A673 (cell line): Measurements from ENCODE around the gene NSD1. TPM values are rescaled to one million over a fixed set of nuclear protein-coding genes. Genes with fewer than 3 reads are reported as not detected.

ENCODE experiments used
- BruUV-seq: library from RNA; stranded (reverse); fragments of 400-500 nt; replicated peaks from 2 replicates; lab custom pipeline; 2021; lab: Mats Ljungman, UMichigan
- CTCF ChIA-PET: fragments of 300-600 bp; sonication (Branson Sonifier 250); formaldehyde crosslinking; loops from one replicate; lab custom pipeline; 2022; ENCODE audit warnings: antibody characterized with exemption; lab: Charles Lee
- POLR2A ChIA-PET: fragments of 300-600 bp; sonication (Branson Sonifier 250); formaldehyde crosslinking; loops from one replicate; lab custom pipeline; 2022; ENCODE audit warnings: antibody characterized with exemption; ENCODE audit not compliant: low non-redundant PET; lab: Charles Lee
- DNase-seq: peaks from one replicate; pipeline ENCODE4 v3.0.0-alpha.2; 2015; ENCODE audit warnings: low spot score
- H3K27ac ChIP-seq: fragments of 200-600 bp; sonication (generic); 2 replicates; pipeline ENCODE4 v1.5.1; 2016; ENCODE audit warnings: mixed run types, low read depth, mild to moderate bottlenecking, mixed read lengths, antibody characterized with exemption, low read length; ENCODE audit not compliant: poor library complexity, severe bottlenecking
- H3K27me3 ChIP-seq: fragments of 200-600 bp; sonication (generic); replicated peaks from 2 replicates; pipeline ENCODE4 v1.6.1; 2017; ENCODE audit warnings: mixed run types, low read depth, mild to moderate bottlenecking, mixed read lengths, antibody characterized with exemption, low read length; ENCODE audit not compliant: insufficient read depth, poor library complexity
- H3K36me3 ChIP-seq: fragments of 200-600 bp; sonication (generic); 2 replicates; pipeline ENCODE4 v1.6.1; 2016; ENCODE audit warnings: mixed run types, mild to moderate bottlenecking, mixed read lengths, antibody characterized with exemption, low read length; ENCODE audit not compliant: insufficient read depth, poor library complexity, severe bottlenecking
- H3K4me1 ChIP-seq: fragments of 200-600 bp; sonication (generic); 2 replicates; pipeline ENCODE4 v1.6.1; 2017; ENCODE audit warnings: mixed run types, mild to moderate bottlenecking, mixed read lengths, antibody characterized with exemption, low read length; ENCODE audit not compliant: insufficient read depth, poor library complexity, severe bottlenecking
- H3K4me3 ChIP-seq: fragments of 200-600 bp; sonication (generic); 2 replicates; pipeline ENCODE4 v1.5.1; 2016; ENCODE audit warnings: low read depth, mixed run types, mild to moderate bottlenecking, mixed read lengths, low read length; ENCODE audit not compliant: poor library complexity, severe bottlenecking
- H3K9me3 ChIP-seq: fragments of 200-600 bp; sonication (generic); 2 replicates; pipeline ENCODE4 v1.6.1; 2016; ENCODE audit warnings: mixed run types, low read depth, mild to moderate bottlenecking, mixed read lengths, antibody characterized with exemption, low read length; ENCODE audit not compliant: poor library complexity, severe bottlenecking
- EZH2 ChIP-seq: fragments of 200-600 bp; sonication (generic); IDR thresholded peaks from 2 replicates; pipeline ENCODE4 v1.6.1; 2017; ENCODE audit warnings: borderline replicate concordance, low read depth, mild to moderate bottlenecking, mixed read lengths, antibody characterized with exemption, low read length; ENCODE audit not compliant: poor library complexity, severe bottlenecking
- intact Hi-C: fragments of 100-400 bp; cut with micrococcal nuclease; formaldehyde crosslinking; loops from one replicate; pipeline ENCODE4 v1.10.0; 2022; ENCODE audit not compliant: unreplicated experiment
- total RNA-seq: library from RNA; stranded (reverse); gene quantifications from 2 replicates; pipeline ENCODE4 v1.2.3, GENCODE V29; 2021
- TF ChIP-seq, protein P1 (sequence below): fragments of 300-800, 200-600 bp; sonication (generic); conservative IDR thresholded peaks from 2 replicates; pipeline ENCODE4 v1.5.1; 2017; ENCODE audit warnings: low read depth, mild to moderate bottlenecking, antibody characterized with exemption, low read length, moderate library complexity, mixed read lengths

The NSD1 gene
- total RNA-seq, 1 experiment from 2014 or later, result 74.3 TPM

DNA sequence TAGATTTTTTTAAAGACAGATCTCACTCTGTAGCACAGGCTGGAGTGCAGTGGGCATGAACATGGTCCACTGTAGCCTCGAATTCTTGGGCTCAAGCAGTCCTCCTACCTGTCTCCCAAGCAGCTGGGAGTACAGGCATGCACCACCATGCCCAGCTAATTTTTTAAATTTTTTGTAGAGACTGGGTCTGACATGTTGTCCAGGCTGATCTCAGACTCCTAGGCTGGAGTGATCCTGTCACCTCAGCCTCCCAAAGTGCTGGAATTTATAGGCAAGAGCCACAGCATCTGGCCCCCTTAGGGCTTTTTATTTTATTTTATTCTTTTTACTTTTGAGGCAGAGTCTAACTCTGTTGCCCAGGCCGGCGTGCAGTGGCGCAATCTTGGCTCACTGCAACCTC lies 56.4 kb downstream of the NSD1 start:
- H3K9me3 ChIP-seq, result no peaks in the 10 kb centered on the region
- TF ChIP-seq, protein P1, sequence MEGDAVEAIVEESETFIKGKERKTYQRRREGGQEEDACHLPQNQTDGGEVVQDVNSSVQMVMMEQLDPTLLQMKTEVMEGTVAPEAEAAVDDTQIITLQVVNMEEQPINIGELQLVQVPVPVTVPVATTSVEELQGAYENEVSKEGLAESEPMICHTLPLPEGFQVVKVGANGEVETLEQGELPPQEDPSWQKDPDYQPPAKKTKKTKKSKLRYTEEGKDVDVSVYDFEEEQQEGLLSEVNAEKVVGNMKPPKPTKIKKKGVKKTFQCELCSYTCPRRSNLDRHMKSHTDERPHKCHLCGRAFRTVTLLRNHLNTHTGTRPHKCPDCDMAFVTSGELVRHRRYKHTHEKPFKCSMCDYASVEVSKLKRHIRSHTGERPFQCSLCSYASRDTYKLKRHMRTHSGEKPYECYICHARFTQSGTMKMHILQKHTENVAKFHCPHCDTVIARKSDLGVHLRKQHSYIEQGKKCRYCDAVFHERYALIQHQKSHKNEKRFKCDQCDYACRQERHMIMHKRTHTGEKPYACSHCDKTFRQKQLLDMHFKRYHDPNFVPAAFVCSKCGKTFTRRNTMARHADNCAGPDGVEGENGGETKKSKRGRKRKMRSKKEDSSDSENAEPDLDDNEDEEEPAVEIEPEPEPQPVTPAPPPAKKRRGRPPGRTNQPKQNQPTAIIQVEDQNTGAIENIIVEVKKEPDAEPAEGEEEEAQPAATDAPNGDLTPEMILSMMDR, result no peak
- no peak for TF ChIP-seq EZH2
- no TSS peak for BruUV-seq
- ChIA-PET CTCF (no interaction called here), POLR2A (no interaction called here)
- H3K36me3 ChIP-seq, result no peaks in the 10 kb centered on the region
- H3K4me1 ChIP-seq, result no peaks in the 10 kb centered on the region
- H3K4me3 ChIP-seq, result no peak overlapping the region
- no peak overlapping the region for H3K27ac ChIP-seq
- intact Hi-C loops, result no loop called here
- H3K27me3 ChIP-seq, result no peaks in the 10 kb centered on the region
- DNase-seq, result no peak

DNA sequence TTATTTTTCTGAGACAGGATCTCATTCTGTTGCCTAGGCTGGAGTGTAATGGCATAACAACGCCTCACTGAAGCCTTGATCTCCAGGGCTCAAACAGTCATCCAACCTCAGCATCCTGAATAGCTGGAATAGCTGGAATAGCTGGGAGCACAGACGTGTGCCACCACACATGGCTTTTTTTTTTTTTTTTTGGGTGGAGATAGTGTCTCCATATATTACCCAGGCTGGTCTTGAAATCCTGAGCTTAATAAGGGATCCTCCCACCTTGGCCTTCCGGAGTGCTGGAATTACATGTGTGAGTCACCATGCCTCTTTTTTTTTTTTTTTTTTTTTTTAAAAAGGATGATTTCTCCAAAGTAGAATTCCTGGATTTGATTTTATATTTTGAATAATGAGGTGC lies 60.7 kb downstream of the NSD1 start:
- intact Hi-C loops, result no loop called here
- ChIA-PET CTCF (interaction anchor here (0.6 kb wide), 1 partner anchor 39 kb away, joined by 10 read pairs; no protein-coding TSS in a partner anchor), POLR2A (no interaction called here)
- BruUV-seq, result no TSS peak
- Histone ChIP-seq H3K4me3 (no peak overlapping the region), H3K27ac (no peak overlapping the region), H3K9me3 (no peaks in the 10 kb centered on the region), H3K27me3 (no peaks in the 10 kb centered on the region), H3K4me1 (no peaks in the 10 kb centered on the region), H3K36me3 (peaks cover 10% of the 10 kb centered on the region)
- TF ChIP-seq EZH2, result no peak
- TF ChIP-seq, protein P1, result no peak
- DNase-seq, result peak; percentile 34

DNA sequence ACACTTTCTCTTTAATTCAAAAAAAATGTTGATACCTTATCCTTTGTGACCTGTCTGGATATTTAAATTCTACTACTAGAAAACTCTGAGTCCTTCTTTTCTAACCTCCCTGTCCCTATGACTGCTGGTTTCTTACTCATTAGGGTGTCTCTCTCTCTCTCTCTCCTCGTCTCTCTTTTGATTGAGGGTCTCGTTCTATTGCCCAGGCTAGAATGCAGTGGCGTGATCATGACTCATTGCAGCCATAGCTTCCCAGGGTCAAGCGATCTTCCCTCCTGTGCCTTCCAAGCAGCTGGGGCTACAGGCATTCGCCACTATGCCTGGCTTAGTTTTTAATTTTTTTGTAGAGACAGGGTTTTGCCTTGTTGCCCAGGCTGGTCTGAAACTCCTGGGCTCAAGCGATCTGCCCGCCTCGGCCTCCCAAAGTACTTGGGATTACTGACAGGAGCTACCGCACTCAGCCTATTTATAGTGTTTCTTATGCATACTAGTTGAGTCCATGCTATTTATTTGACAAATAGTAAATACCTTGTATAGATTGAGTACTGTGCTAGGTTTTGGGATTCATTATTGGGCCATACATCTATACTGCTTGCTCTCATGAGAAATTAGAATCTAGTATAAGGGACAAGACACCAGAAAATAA lies 61.9 kb downstream of the NSD1 start:
- BruUV-seq, result no TSS peak
- Histone ChIP-seq H3K36me3 (peaks cover 10% of the 10 kb centered on the region), H3K9me3 (no peaks in the 10 kb centered on the region), H3K27me3 (no peaks in the 10 kb centered on the region), H3K4me3 (no peak overlapping the region), H3K27ac (no peak overlapping the region), H3K4me1 (no peaks in the 10 kb centered on the region)
- DNase-seq, result no peak
- TF ChIP-seq, protein P1, result no peak
- no peak for TF ChIP-seq EZH2
- ChIA-PET POLR2A (no interaction called here), CTCF (no interaction called here)
- intact Hi-C loops, result no loop called here
